Measurements from ENCODE around the gene MYO7B.

Gene MYO7B

GRCh38 chr2:127575941-127576432 lies 40.5 kb downstream of the MYO7B start:
- DNase-seq, result no peak

- no peak for DNase-seq
Measured at GRCh38 chr2:127576433-127577207, 41.1 kb downstream of the MYO7B start.

- DNase-seq, result no peak
Measured at GRCh38 chr2:127577208-127577475, 41.7 kb downstream of the MYO7B start.

- DNase-seq, result no peak
Measured at GRCh38 chr2:127577503-127577902, 42.0 kb downstream of the MYO7B start.

- DNase-seq, result no peak
Measured at GRCh38 chr2:127577973-127578372, 42.5 kb downstream of the MYO7B start.

- no peak for DNase-seq
Measured at GRCh38 chr2:127578411-127578810, 42.9 kb downstream of the MYO7B start.

GRCh38 chr2:127579231-127579630 lies 43.7 kb downstream of the MYO7B start:
- no peak for DNase-seq

- no peak for DNase-seq
Measured at GRCh38 chr2:127580167-127581049, 44.9 kb downstream of the MYO7B start.

- no peak for DNase-seq
Measured at GRCh38 chr2:127581050-127581345, 45.5 kb downstream of the MYO7B start.

- no peak for DNase-seq
Measured at GRCh38 chr2:127581516-127582490, 46.3 kb downstream of the MYO7B start.

- DNase-seq, result no peak
Measured at GRCh38 chr2:127582863-127583861, 47.7 kb downstream of the MYO7B start.

- no peak for DNase-seq
Measured at GRCh38 chr2:127584047-127584446, 48.6 kb downstream of the MYO7B start.

- no peak for DNase-seq
Measured at GRCh38 chr2:127584516-127585033, 49.1 kb downstream of the MYO7B start.

- no peak for DNase-seq
Measured at GRCh38 chr2:127585270-127585807, 49.9 kb downstream of the MYO7B start.

- DNase-seq, result no peak
Measured at GRCh38 chr2:127586136-127586535, 50.7 kb downstream of the MYO7B start.

- no peak for DNase-seq
Measured at GRCh38 chr2:127586746-127587295, 51.3 kb downstream of the MYO7B start.

- no peak for DNase-seq
Measured at GRCh38 chr2:127588241-127588640, 52.8 kb downstream of the MYO7B start.

- no peak for DNase-seq
Measured at GRCh38 chr2:127589358-127589757, 53.9 kb downstream of the MYO7B start.

GRCh38 chr2:127589841-127590240 lies 54.4 kb downstream of the MYO7B start:
- DNase-seq, result no peak

GRCh38 chr2:127590386-127591190 lies 55.1 kb downstream of the MYO7B start:
- no peak for DNase-seq

Measured in NCI-H1417 treated with DMSO at 0.1 percent for 48 hours (cell line).